Cardiac muscle cell (in vitro differentiated cells and primary cell): ENCODE data around the gene F11R. TPM values are rescaled to one million over a fixed set of nuclear protein-coding genes. Genes with fewer than 3 reads are reported as not detected.
"Not testable (repeated sequence)": the region's sequence is repeated elsewhere in the genome, so short reads cannot be mapped to it uniquely, and the experiment has no call there.

Source experiments
- DNase-seq, 2 donors: peaks; one replicate each; pipeline versions ENCODE4 v3.0.0 to v3.0.0-alpha.2; 2010 to 2017; ENCODE audit warnings: low read depth in 1 of 2, low spot score in 1 of 2
- H3K27ac ChIP-seq: fragments of 200-600 bp; sonication (generic); 2 replicates; pipeline ENCODE4 v1.5.1; 2016
- H3K27me3 ChIP-seq: fragments of 200-600 bp; sonication (generic); 2 replicates; pipeline ENCODE4 v1.6.0; 2016; ENCODE audit warnings: control low read depth
- H3K36me3 ChIP-seq: fragments of 200-600 bp; sonication (generic); 2 replicates; pipeline ENCODE4 v1.5.1; 2016; ENCODE audit warnings: control low read depth
- H3K4me1 ChIP-seq: fragments of 200-600 bp; sonication (generic); 2 replicates; pipeline ENCODE4 v1.8.1; 2017; ENCODE audit warnings: low read depth, mild to moderate bottlenecking, mixed run types
- H3K4me3 ChIP-seq: fragments of 200-600 bp; sonication (generic); 2 replicates; pipeline ENCODE4 v1.5.1; 2016; ENCODE audit warnings: mild to moderate bottlenecking
- H3K9me3 ChIP-seq: fragments of 200-600 bp; sonication (generic); 2 replicates; pipeline ENCODE4 v1.5.1; 2017; ENCODE audit warnings: low read depth, mild to moderate bottlenecking, control low read depth
- CTCF ChIP-seq: IDR thresholded peaks from 2 replicates; pipeline ENCODE4 v1.5.1; 2012; ENCODE audit warnings: low read depth, mild to moderate bottlenecking, low read length
- polyA plus RNA-seq: library from polyadenylated mRNA; unstranded; fragments of >200 nt; fragmentation: Nextera tagmentation; extraction: Ambion mirVana; gene quantifications from 2 replicates; pipeline ENCODE4 v1.2.1, GENCODE V29; 2016
- total RNA-seq: library from RNA; depleted of rRNA; stranded (reverse); fragments of >200 nt; gene quantifications from 2 replicates; pipeline ENCODE4 v1.2.3, GENCODE V29; 2016

Gene F11R
- total and polyA plus RNA-seq, 2 experiments from 2014 or later = 90.1 to 93.7 TPM

DNA sequence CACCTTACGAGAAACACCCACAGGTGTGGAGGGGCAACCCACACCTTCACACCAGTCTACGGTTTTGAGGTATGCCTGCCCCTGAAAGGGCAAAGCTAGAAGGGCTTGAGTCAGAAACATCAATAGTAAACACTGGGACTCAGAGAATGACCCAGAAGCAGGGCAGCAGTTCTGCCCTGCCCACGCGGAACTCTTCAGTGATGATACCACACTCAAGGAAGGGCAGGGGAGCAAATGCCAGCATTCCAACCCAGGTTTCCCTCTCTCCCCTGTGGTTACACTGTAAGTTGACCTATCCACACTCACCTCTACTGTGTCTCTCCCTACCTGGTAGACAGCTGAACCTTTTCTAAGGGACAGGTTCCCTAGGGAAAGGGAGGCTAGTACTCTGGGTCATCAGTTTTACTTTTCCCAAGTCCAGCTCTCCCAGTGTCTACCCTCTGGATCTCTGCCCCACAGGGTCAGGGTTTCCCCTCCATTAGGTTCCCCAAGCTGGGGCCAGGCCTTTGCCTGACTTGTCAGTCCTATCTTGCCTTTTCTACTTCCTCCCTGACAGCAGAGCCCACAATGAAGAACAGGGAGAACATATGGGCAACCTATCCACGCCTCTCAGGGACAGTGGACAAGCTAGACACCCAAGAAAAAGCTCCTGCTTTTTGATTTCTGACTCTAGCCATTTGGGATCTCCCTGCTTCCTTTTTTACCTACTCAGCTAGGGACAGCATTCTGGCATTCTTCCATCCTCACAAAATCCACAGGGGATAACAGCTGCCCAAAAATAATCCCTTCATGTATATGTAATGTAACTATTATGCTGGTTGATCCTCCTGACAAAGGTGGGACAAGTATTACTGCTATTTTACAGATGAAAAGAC lies 3.0 kb downstream of the F11R start:
- H3K4me3 ChIP-seq = peak overlapping the region; percentile 51
- peaks cover 30% of the 10 kb centered on the region for H3K4me1 ChIP-seq
- no peaks in the 10 kb centered on the region for H3K27me3 ChIP-seq
- H3K9me3 ChIP-seq = no peaks in the 10 kb centered on the region
- TF ChIP-seq CTCF = no peak
- H3K36me3 ChIP-seq = no peaks in the 10 kb centered on the region
- DNase-seq = no peak
- peak overlapping the region; percentile 18 for H3K27ac ChIP-seq

DNA sequence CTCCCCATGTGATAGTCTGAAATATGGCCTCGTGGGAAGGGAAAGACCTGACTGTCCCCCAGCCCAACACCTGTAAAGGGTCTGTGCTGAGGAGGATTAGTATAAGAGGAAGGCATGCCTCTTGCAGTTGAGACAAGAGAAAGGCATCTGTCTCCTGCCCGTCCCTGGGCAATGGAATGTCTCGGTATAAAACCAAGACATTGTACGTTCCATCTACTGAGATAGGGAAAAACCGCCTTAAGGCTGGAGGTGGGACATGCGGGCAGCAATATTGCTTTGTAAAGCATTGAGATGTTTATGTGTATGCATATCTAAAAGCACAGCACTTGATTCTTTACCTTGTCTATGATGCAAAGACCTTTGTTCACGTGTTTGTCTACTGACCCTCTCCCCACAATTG lies 3.8 kb downstream of the F11R start:
- Histone ChIP-seq H3K4me1 (peaks cover 36% of the 10 kb centered on the region), H3K27ac (peak overlapping the region; percentile 18)
- not testable (repeated sequence) for H3K9me3 ChIP-seq, H3K27me3 ChIP-seq, H3K4me3 ChIP-seq, DNase-seq, H3K36me3 ChIP-seq

DNA sequence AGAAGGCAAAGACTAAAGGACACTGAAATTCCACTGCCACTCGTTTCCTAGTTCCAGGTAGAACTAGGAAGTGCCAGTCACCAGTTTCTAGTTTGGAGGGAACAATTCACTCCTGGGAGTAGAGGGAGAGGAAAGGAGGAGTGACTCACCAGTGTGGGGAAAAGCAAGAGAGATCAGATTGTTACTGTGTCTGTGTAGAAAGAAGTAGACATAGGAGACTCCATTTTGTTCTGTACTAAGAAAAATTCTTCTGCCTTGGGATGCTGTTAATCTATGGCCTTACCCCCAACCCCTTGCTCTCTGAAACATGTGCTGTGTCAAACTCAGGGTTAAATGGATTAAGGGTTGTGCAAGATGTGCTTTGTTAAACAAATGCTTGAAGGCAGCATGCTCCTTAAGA lies 4.3 kb downstream of the F11R start:
- not testable (repeated sequence) for H3K36me3 ChIP-seq, H3K27ac ChIP-seq, H3K27me3 ChIP-seq, H3K9me3 ChIP-seq, H3K4me3 ChIP-seq
- peaks cover 41% of the 10 kb centered on the region for H3K4me1 ChIP-seq
- DNase-seq = peak in 1 of 2 donors; percentile 38

- Histone ChIP-seq H3K27me3 (no peaks in the 10 kb centered on the region), H3K9me3 (no peaks in the 10 kb centered on the region), H3K4me1 (peaks cover 61% of the 10 kb centered on the region), H3K36me3 (no peaks in the 10 kb centered on the region), H3K27ac (peak overlapping the region; percentile 63), H3K4me3 (no peak overlapping the region)
- peak in 1 of 2 donors; percentile 98 for DNase-seq
- no peak for TF ChIP-seq CTCF
Observed at GRCh38 chr1:161013488-161014230, 7.3 kb downstream of the F11R start.

- peaks cover 63% of the 10 kb centered on the region for H3K4me1 ChIP-seq
- H3K27ac ChIP-seq = peak overlapping the region; percentile 63
- no peaks in the 10 kb centered on the region for H3K27me3 ChIP-seq
- TF ChIP-seq CTCF = no peak
- H3K9me3 ChIP-seq = no peaks in the 10 kb centered on the region
- no peak overlapping the region for H3K4me3 ChIP-seq
- H3K36me3 ChIP-seq = no peaks in the 10 kb centered on the region
- peak in 1 of 2 donors; percentile 62 for DNase-seq
Observed at GRCh38 chr1:161013131-161013487, 7.8 kb downstream of the F11R start.

DNA sequence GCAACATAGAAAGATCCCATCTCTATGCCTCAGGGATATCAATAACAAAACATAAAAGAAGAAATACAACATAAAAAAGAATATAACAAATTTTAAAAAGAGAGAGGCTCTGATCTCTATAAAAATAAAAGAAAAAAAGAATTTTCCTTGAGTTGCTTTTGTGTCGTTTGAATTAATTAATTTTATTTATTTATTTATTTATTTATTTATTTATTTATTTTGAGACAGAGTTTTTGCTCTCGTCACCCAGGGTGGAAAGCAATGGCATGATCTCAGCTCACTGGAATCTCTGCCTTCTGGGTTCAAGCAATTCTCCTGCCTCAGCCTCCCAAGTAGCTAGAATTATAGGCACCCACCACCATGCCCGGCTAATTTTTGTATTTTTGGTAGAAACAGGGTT lies 8.5 kb downstream of the F11R start:
- Histone ChIP-seq H3K27me3 (no peaks in the 10 kb centered on the region), H3K4me3 (no peak overlapping the region), H3K9me3 (no peaks in the 10 kb centered on the region), H3K36me3 (no peaks in the 10 kb centered on the region), H3K4me1 (peaks cover 63% of the 10 kb centered on the region), H3K27ac (peak overlapping the region; percentile 63)
- TF ChIP-seq CTCF = no peak
- DNase-seq = no peak
